Breast epithelium (tissue), 4 donors: ENCODE results near the gene LMAN2. TPM values are rescaled to one million over a fixed set of nuclear protein-coding genes. Genes with fewer than 3 reads are reported as not detected.

Experiments
- DNase-seq, 2 donors: peaks; one replicate each; pipeline ENCODE4 v3.0.0-alpha.2; 2019; ENCODE audit warnings: low spot score in 2 of 2
- H3K27ac ChIP-seq, 2 donors: fragments of 200-600 bp; sonication (generic) in 1 of 2; one replicate each; pipeline ENCODE4 v1.5.1; 2016 to 2019; ENCODE audit warnings: mild to moderate bottlenecking in 1 of 2
- H3K27me3 ChIP-seq, 2 donors: fragments of 200-600 bp; sonication (generic) in 1 of 2; one replicate each; pipeline versions ENCODE4 v1.5.1 to v1.6.0; 2017 to 2019; ENCODE audit warnings: control low read depth in 1 of 2, mild to moderate bottlenecking in 1 of 2
- H3K36me3 ChIP-seq: fragments of 200-600 bp; one replicate; pipeline ENCODE4 v1.5.1; 2019
- H3K4me1 ChIP-seq, 2 donors: fragments of 200-600 bp; sonication (generic); one replicate each; pipeline ENCODE4 v1.5.1; 2016 to 2019; ENCODE audit warnings: control low read depth in 1 of 2
- H3K4me3 ChIP-seq, 3 donors: fragments of 200-600 bp; sonication (generic); 1 replicate in 2 of 3; 2 replicates in 1 of 3; pipeline ENCODE4 v1.5.1; 2016 to 2019; ENCODE audit warnings: mild to moderate bottlenecking in 3 of 3, moderate library complexity in 2 of 3
- H3K9me3 ChIP-seq, 2 donors: fragments of 200-600 bp; sonication (generic) in 1 of 2; one replicate each; pipeline ENCODE4 v1.5.1; 2016 to 2019; ENCODE audit warnings: control low read depth in 1 of 2
- POLR2A ChIP-seq: fragments of 450-650 bp; IDR thresholded peaks from one replicate; pipeline ENCODE4 v1.6.1; 2016; ENCODE audit warnings: antibody characterized with exemption, mild to moderate bottlenecking, moderate library complexity
- POLR2AphosphoS5 ChIP-seq, 3 donors: sonication (generic); formaldehyde crosslinking; IDR thresholded peaks; one replicate each; pipeline ENCODE4 v1.6.1; 2017; ENCODE audit warnings: antibody characterized with exemption in 3 of 3
- intact Hi-C: fragments of 100-400 bp; cut with DNase I; formaldehyde crosslinking; loops from one replicate; pipeline ENCODE4 v1.15.1; 2023; ENCODE audit warnings: low total_unique reads
- total RNA-seq, 3 donors: library from RNA; depleted of rRNA; stranded (reverse); fragments of >200 nt; gene quantifications; one replicate each; pipeline ENCODE4 v1.1.0, GENCODE V29; 2016
- TF ChIP-seq, protein P1 (sequence below), 3 donors: fragments of 450-650 bp; IDR thresholded peaks; one replicate each; pipeline ENCODE4 v1.5.1; 2016 to 2017; ENCODE audit warnings: antibody characterized with exemption in 3 of 3, mild to moderate bottlenecking in 3 of 3, moderate library complexity in 3 of 3

LMAN2 gene
- total RNA-seq, 3 donors from 2014 or later: 139 to 188 (median 170) TPM

DNA sequence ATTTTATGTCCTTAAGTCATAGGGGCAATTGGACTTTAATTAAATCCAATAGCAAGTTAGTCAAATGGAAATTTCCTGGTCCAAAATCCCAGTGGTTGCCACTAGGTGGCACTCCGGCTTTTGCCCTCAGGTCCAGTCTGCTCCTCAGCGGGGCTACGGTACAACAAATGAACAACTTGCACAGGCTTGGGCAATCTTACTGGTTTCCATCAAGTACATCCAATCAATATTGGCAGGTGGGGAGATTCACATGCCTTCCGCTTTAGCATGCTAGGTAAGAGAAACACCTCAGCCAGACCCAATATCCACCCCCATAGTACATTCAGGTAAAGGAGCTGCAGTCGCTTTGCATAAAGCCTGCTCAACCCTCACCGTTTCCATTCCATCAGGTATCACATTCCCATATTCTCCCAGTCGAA, 33.5 kb downstream of the LMAN2 start:
- no peaks in the 10 kb centered on the region for H3K27me3 ChIP-seq
- H3K4me3 ChIP-seq: no peak overlapping the region
- no peak overlapping the region for H3K27ac ChIP-seq
- H3K9me3 ChIP-seq: no peaks in the 10 kb centered on the region
- DNase-seq: peak; percentile 67 to 75
- no peaks in the 10 kb centered on the region for H3K36me3 ChIP-seq
- TF ChIP-seq POLR2A (no peak), POLR2AphosphoS5 (IDR thresholded peaks at IDR 0.05) (no peak)
- TF ChIP-seq, protein P1, sequence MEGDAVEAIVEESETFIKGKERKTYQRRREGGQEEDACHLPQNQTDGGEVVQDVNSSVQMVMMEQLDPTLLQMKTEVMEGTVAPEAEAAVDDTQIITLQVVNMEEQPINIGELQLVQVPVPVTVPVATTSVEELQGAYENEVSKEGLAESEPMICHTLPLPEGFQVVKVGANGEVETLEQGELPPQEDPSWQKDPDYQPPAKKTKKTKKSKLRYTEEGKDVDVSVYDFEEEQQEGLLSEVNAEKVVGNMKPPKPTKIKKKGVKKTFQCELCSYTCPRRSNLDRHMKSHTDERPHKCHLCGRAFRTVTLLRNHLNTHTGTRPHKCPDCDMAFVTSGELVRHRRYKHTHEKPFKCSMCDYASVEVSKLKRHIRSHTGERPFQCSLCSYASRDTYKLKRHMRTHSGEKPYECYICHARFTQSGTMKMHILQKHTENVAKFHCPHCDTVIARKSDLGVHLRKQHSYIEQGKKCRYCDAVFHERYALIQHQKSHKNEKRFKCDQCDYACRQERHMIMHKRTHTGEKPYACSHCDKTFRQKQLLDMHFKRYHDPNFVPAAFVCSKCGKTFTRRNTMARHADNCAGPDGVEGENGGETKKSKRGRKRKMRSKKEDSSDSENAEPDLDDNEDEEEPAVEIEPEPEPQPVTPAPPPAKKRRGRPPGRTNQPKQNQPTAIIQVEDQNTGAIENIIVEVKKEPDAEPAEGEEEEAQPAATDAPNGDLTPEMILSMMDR (IDR thresholded peaks at IDR 0.05): peak; percentile 79 to 88 (median 81)
- H3K4me1 ChIP-seq: no peaks in the 10 kb centered on the region
- intact Hi-C loops: loop anchor here (5.0 to 10.0 kb wide), 2 partner anchors 47 to 206 kb away; no protein-coding TSS in a partner anchor

DNA sequence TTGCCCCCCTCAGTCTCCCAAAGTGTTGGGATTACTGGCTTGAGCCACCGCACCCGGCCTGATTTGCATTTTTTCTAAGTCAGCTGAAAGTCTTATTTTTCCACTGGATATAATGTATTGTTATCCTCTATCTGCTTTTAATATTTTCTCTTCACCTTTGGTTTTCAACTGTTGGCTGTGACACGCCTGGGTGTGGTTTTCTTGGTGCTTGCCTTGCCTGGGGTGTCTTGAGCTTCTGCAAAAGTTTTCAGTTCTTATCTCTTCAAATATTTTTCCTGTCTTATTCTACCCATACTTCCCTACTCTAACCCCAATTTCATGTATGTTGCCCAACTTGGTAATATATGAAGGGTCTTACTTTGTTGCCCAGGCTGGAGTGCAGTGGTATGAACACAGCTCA, 35.5 kb downstream of the LMAN2 start:
- Histone ChIP-seq H3K36me3 (no peaks in the 10 kb centered on the region), H3K4me1 (peaks cover 5 to 8% of the 10 kb centered on the region in 2 donors), H3K4me3 (no peak overlapping the region), H3K27me3 (no peaks in the 10 kb centered on the region), H3K9me3 (no peaks in the 10 kb centered on the region), H3K27ac (no peak overlapping the region)
- TF ChIP-seq, protein P1 (IDR thresholded peaks at IDR 0.05): no peak
- TF ChIP-seq POLR2AphosphoS5 (IDR thresholded peaks at IDR 0.05) (no peak), POLR2A (no peak)
- intact Hi-C loops: loop anchor here (5.0 to 10.0 kb wide), 2 partner anchors 49 to 204 kb away; no protein-coding TSS in a partner anchor
- DNase-seq: no peak

DNA sequence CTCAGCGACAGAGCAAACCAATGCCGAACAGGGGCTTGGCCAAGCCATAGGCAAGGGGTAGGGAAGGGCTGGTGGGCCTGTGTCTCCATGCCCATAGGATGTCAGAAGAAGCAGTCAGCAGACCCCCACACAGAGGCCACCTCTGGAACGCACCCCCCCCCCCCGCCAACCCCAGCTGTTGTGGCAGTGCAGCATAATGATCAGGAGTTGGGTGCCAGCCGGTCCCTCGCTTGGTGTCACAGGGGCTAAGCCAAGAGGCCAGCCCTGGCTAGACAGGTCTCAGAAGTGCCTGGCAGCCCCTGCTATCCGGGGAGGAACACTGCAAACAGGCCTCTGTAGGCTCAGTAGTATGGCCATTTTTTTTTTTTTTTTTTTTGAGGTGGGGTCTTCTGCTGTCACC, 36.1 kb downstream of the LMAN2 start:
- H3K36me3 ChIP-seq: no peaks in the 10 kb centered on the region
- no peaks in the 10 kb centered on the region for H3K27me3 ChIP-seq
- TF ChIP-seq POLR2AphosphoS5 (IDR thresholded peaks at IDR 0.05): no peak
- TF ChIP-seq, protein P1 (IDR thresholded peaks at IDR 0.05): no peak
- no peak for TF ChIP-seq POLR2A
- intact Hi-C loops: loop anchor here (5.0 to 10.0 kb wide), 2 partner anchors 49 to 203 kb away; no protein-coding TSS in a partner anchor
- H3K27ac ChIP-seq: no peak overlapping the region
- no peaks in the 10 kb centered on the region for H3K9me3 ChIP-seq
- DNase-seq: no peak
- H3K4me1 ChIP-seq: peaks cover 5 to 11% of the 10 kb centered on the region in 2 donors
- no peak overlapping the region for H3K4me3 ChIP-seq

DNA sequence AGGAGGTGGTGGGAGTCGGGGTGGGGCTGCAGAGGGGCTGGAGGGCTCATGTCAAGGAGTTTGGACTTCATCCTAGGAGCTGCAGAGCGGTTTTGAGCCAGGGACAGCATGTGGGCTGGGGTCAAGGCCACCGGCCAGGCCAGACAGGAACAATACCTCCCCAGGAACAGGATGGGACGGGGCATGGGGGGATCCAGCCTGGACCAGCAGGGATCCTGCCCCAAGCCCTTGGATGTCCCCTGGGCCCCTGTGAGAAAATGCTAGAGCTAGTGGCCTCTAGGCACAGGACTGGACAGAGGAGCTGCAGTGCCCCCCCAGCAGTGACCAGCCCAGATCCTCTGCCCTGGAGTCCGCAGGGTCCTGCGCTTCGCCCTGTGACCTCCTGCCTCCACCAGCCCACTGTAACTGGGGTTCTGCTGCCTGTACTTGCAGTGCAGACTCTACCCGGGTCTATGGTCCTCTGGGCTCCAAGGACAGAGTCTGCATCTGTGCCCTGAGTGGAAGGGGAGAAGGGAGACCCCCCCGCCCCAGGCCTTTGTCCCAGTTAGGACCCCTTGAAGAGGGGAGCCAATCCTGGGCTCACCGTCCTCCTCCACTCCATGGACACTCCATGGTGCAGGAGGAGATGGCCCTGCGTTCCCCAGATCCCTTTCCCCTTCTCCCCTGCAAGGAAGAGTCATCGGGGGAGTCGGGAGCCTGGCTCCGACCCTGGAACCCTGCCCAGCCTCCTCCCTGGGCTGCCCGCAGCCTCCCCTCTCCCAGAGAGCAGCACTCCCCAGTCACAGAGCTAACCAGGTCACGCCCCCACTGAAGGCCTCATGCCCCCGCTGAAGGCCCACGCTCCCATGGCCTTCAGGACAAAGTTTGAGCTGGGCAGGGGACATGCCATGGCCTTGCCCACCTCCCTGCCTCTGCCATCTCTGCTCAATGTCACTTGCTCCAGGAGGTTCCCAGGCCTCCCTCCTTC, 36.8 kb downstream of the LMAN2 start:
- intact Hi-C loops: loop anchor here (5.0 to 10.0 kb wide), 2 partner anchors 50 to 202 kb away; no protein-coding TSS in a partner anchor
- Histone ChIP-seq H3K36me3 (no peaks in the 10 kb centered on the region), H3K4me3 (no peak overlapping the region), H3K27ac (no peak overlapping the region), H3K4me1 (peaks cover 5 to 11% of the 10 kb centered on the region in 2 donors), H3K27me3 (no peaks in the 10 kb centered on the region), H3K9me3 (no peaks in the 10 kb centered on the region)
- DNase-seq: no peak
- TF ChIP-seq POLR2A: no peak
- TF ChIP-seq, protein P1 (IDR thresholded peaks at IDR 0.05): no peak
- no peak for TF ChIP-seq POLR2AphosphoS5 (IDR thresholded peaks at IDR 0.05)
